H9 (cell line): ENCODE results near the gene SS18L1. TPM values are rescaled to one million over a fixed set of nuclear protein-coding genes. Genes with fewer than 3 reads are reported as not detected.

Experiments used
- DNase-seq: peaks from one replicate; pipeline ENCODE4 v3.0.0-alpha.2; 2017
- H2AFZ ChIP-seq: one replicate; pipeline ENCODE4 v1.6.1; 2013; ENCODE audit warnings: mild to moderate bottlenecking, low read length, control low read depth, moderate library complexity
- H2AK5ac ChIP-seq: 2 replicates; pipeline ENCODE4 v1.6.1; 2013; ENCODE audit warnings: low read length, control low read depth, mixed read lengths; ENCODE audit not compliant: insufficient read length
- H2BK120ac ChIP-seq: one replicate; pipeline ENCODE4 v1.6.1; 2013; ENCODE audit warnings: low read depth, mild to moderate bottlenecking, low read length, control low read depth, inconsistent platforms; ENCODE audit not compliant: poor library complexity, severe bottlenecking
- H2BK12ac ChIP-seq: 2 replicates; pipeline ENCODE4 v1.6.1; 2013; ENCODE audit warnings: low read length, control low read depth, mixed read lengths, low read depth; ENCODE audit not compliant: insufficient read length
- H2BK15ac ChIP-seq: 2 replicates; pipeline ENCODE4 v1.6.1; 2013; ENCODE audit warnings: low read depth, low read length, control low read depth
- H2BK20ac ChIP-seq: one replicate; pipeline ENCODE4 v1.6.1; 2013; ENCODE audit warnings: low read depth, mild to moderate bottlenecking, low read length, control low read depth, inconsistent platforms; ENCODE audit not compliant: poor library complexity, severe bottlenecking
- H2BK5ac ChIP-seq: 2 replicates; pipeline ENCODE4 v1.6.1; 2013; ENCODE audit warnings: low read length, control low read depth, mixed read lengths; ENCODE audit not compliant: insufficient read length
- H3K14ac ChIP-seq: 2 replicates; pipeline ENCODE4 v1.6.1; 2013; ENCODE audit warnings: low read length, control low read depth; ENCODE audit not compliant: insufficient read depth
- H3K18ac ChIP-seq: 2 replicates; pipeline ENCODE4 v1.6.1; 2013; ENCODE audit warnings: low read depth, mild to moderate bottlenecking, mixed read lengths, low read length, control low read depth; ENCODE audit not compliant: insufficient read length
- H3K23ac ChIP-seq: 2 replicates; pipeline ENCODE4 v1.6.1; 2013; ENCODE audit warnings: low read length, control low read depth, mixed read lengths, low read depth; ENCODE audit not compliant: insufficient read length
- H3K23me2 ChIP-seq: 2 replicates; pipeline ENCODE4 v1.6.1; 2013; ENCODE audit warnings: low read depth, mild to moderate bottlenecking, mixed read lengths, low read length, control low read depth; ENCODE audit not compliant: insufficient read length, poor library complexity, severe bottlenecking
- H3K27ac ChIP-seq: 2 replicates; pipeline ENCODE4 v1.5.1; 2013; ENCODE audit warnings: low read length, control low read depth, mixed read lengths, low read depth; ENCODE audit not compliant: insufficient read length
- H3K27me3 ChIP-seq: 2 replicates; pipeline ENCODE4 v1.6.1; 2013; ENCODE audit warnings: low read length, control low read depth, inconsistent platforms; ENCODE audit not compliant: insufficient read depth
- H3K4ac ChIP-seq: 2 replicates; pipeline ENCODE4 v1.6.1; 2013; ENCODE audit warnings: low read depth, mild to moderate bottlenecking, control low read depth, inconsistent platforms, low read length, moderate library complexity
- H3K4me1 ChIP-seq: 2 replicates; pipeline ENCODE4 v1.6.1; 2013; ENCODE audit warnings: low read length, control low read depth, inconsistent platforms; ENCODE audit not compliant: insufficient read depth
- H3K4me2 ChIP-seq: 2 replicates; pipeline ENCODE4 v1.6.1; 2013; ENCODE audit warnings: low read length, control low read depth, mixed read lengths; ENCODE audit not compliant: insufficient read length, insufficient read depth
- H3K56ac ChIP-seq: 2 replicates; pipeline ENCODE4 v1.6.1; 2013; ENCODE audit warnings: low read depth, mild to moderate bottlenecking, mixed read lengths, low read length, control low read depth; ENCODE audit not compliant: insufficient read length
- H3K79me1 ChIP-seq: 2 replicates; pipeline ENCODE4 v1.6.1; 2013; ENCODE audit warnings: low read depth, mild to moderate bottlenecking, moderate library complexity, low read length, control low read depth, inconsistent platforms; ENCODE audit not compliant: insufficient read depth, poor library complexity, severe bottlenecking
- H3K79me2 ChIP-seq: 2 replicates; pipeline ENCODE4 v1.6.1; 2013; ENCODE audit warnings: low read length, control low read depth, inconsistent platforms; ENCODE audit not compliant: insufficient read depth
- H3K9ac ChIP-seq: 2 replicates; pipeline ENCODE4 v1.6.1; 2013; ENCODE audit warnings: low read length, control low read depth, mixed read lengths; ENCODE audit not compliant: insufficient read length; ENCODE audit errors: extremely low read depth
- H3K9me3 ChIP-seq: one replicate; pipeline ENCODE4 v1.6.1; 2013; ENCODE audit warnings: low read depth, low read length, inconsistent platforms; ENCODE audit not compliant: control insufficient read depth
- H3T11ph ChIP-seq: one replicate; pipeline ENCODE4 v1.6.1; 2013; ENCODE audit warnings: mild to moderate bottlenecking, low read length, control low read depth, inconsistent platforms
- H4K20me1 ChIP-seq: one replicate; pipeline ENCODE4 v1.6.1; 2013; ENCODE audit not compliant: control insufficient read depth, insufficient read length, insufficient read depth
- H4K5ac ChIP-seq: 2 replicates; pipeline ENCODE4 v1.6.1; 2013; ENCODE audit warnings: low read depth, mild to moderate bottlenecking, mixed read lengths, low read length, control low read depth; ENCODE audit not compliant: insufficient read length
- H4K8ac ChIP-seq: replicated peaks from 2 replicates; pipeline ENCODE4 v1.6.1; 2013; ENCODE audit warnings: low read length, control low read depth, mixed read lengths, low read depth; ENCODE audit not compliant: insufficient read length
- H4K91ac ChIP-seq: 2 replicates; pipeline ENCODE4 v1.6.1; 2013; ENCODE audit warnings: low read depth, mild to moderate bottlenecking, moderate library complexity, mixed read lengths, low read length, control low read depth; ENCODE audit not compliant: insufficient read length
- H3K27ac Mint-ChIP-seq, 3 experiments: 2 replicates in 2 of 3; 3 replicates in 1 of 3; pipeline ENCODE4 v1.8.0; 2020 to 2021; ENCODE audit warnings: mixed read lengths in 3 of 3, mild to moderate bottlenecking in 1 of 3, moderate library complexity in 1 of 3
- H3K27me3 Mint-ChIP-seq: 2 replicates; pipeline ENCODE4 v1.8.0; 2021; ENCODE audit warnings: low read depth, mild to moderate bottlenecking, moderate library complexity, mixed read lengths
- H3K36me3 Mint-ChIP-seq, 3 experiments: 2 replicates in 2 of 3; 3 replicates in 1 of 3; pipeline ENCODE4 v1.8.0; 2020 to 2021; ENCODE audit warnings: low read depth in 3 of 3, mixed read lengths in 3 of 3; ENCODE audit not compliant: insufficient read depth in 1 of 3
- H3K4me1 Mint-ChIP-seq, 2 experiments: 2 replicates each; pipeline ENCODE4 v1.8.0; 2020; ENCODE audit warnings: mixed read lengths in 2 of 2
- H3K4me3 Mint-ChIP-seq, 2 experiments: 2 replicates in 1 of 2; 3 replicates in 1 of 2; pipeline ENCODE4 v1.8.0; 2020 to 2021; ENCODE audit warnings: mild to moderate bottlenecking in 2 of 2, mixed read lengths in 2 of 2, moderate library complexity in 1 of 2
- H3K9me3 Mint-ChIP-seq, 2 experiments: 2 replicates in 1 of 2; 3 replicates in 1 of 2; pipeline ENCODE4 v1.8.0; 2020; ENCODE audit warnings: mild to moderate bottlenecking in 2 of 2, mixed read lengths in 2 of 2, moderate library complexity in 1 of 2
- CTCF ChIP-seq: fragments of 200-600 bp; sonication (generic); conservative IDR thresholded peaks from 3 replicates; pipeline ENCODE4 v1.8.0; 2021; ENCODE audit warnings: antibody characterized with exemption, mild to moderate bottlenecking
- whole genome bisulfite sequencing: extraction: QIAGEN DNeasy Blood & Tissue Kit; methylation state at CpG from one replicate; pipeline ENCODE4 v1.1.7; 2013; ENCODE audit warnings: missing lambda C conversion rate, low lambda C conversion rate, mixed read lengths; ENCODE audit not compliant: insufficient read length; ENCODE audit errors: extremely low coverage; 5-methylcytosine and 5-hydroxymethylcytosine counted together
- total RNA-seq: library from RNA; stranded (reverse); gene quantifications from 2 replicates; pipeline ENCODE4 v1.2.1, GENCODE V29; 2021

Gene SS18L1
- total RNA-seq, 1 experiment from 2014 or later, result 22.2 TPM

GRCh38 chr20:62112368-62112767, 31.2 kb upstream of the SS18L1 start:
- no peak overlapping the region for H3K4ac ChIP-seq
- Mint-ChIP-seq H3K9me3 (peaks cover 35% of the 10 kb centered on the region in 2 experiments), H3K27ac (no peak overlapping the region), H3K27me3 (peaks cover 26% of the 10 kb centered on the region), H3K4me1 (peaks cover 10 to 20% of the 10 kb centered on the region in 2 experiments), H3K36me3 (peaks cover 9 to 11% (median 9%) of the 10 kb centered on the region in 3 experiments; a peak in 6 of 7 replicates), H3K4me3 (no peak overlapping the region)
- no peak overlapping the region for H4K5ac ChIP-seq
- no peak overlapping the region for H4K8ac ChIP-seq
- TF ChIP-seq CTCF, result no peak
- no peak overlapping the region for H3T11ph ChIP-seq
- DNase-seq, result no peak
- H2BK12ac ChIP-seq, result no peak overlapping the region
- H3K79me2 ChIP-seq, result no peaks in the 10 kb centered on the region
- H3K4me2 ChIP-seq, result no peak overlapping the region
- no CpG with 5 or more reads among the region's 6 CpGs for WGBS
- H3K14ac ChIP-seq, result no peak overlapping the region
- no peak overlapping the region for H2BK15ac ChIP-seq
- no peaks in the 10 kb centered on the region for H3K23me2 ChIP-seq
- H4K20me1 ChIP-seq, result no peaks in the 10 kb centered on the region
- no peak overlapping the region for H3K23ac ChIP-seq
- H3K27me3 ChIP-seq, result no peaks in the 10 kb centered on the region
- no peak overlapping the region for H3K27ac ChIP-seq
- no peak overlapping the region for H3K9ac ChIP-seq
- H2AK5ac ChIP-seq, result no peak overlapping the region
- H3K56ac ChIP-seq, result no peak overlapping the region
- H2BK5ac ChIP-seq, result no peak overlapping the region
- H3K79me1 ChIP-seq, result no peaks in the 10 kb centered on the region
- H2AFZ ChIP-seq, result no peak overlapping the region
- H3K18ac ChIP-seq, result no peak overlapping the region
- no peaks in the 10 kb centered on the region for H3K4me1 ChIP-seq
- no peak overlapping the region for H2BK20ac ChIP-seq
- no peak overlapping the region for H4K91ac ChIP-seq
- H3K9me3 ChIP-seq, result no peaks in the 10 kb centered on the region
- no peak overlapping the region for H2BK120ac ChIP-seq
